ENCODE measurements around the gene CALML5.

DNA sequence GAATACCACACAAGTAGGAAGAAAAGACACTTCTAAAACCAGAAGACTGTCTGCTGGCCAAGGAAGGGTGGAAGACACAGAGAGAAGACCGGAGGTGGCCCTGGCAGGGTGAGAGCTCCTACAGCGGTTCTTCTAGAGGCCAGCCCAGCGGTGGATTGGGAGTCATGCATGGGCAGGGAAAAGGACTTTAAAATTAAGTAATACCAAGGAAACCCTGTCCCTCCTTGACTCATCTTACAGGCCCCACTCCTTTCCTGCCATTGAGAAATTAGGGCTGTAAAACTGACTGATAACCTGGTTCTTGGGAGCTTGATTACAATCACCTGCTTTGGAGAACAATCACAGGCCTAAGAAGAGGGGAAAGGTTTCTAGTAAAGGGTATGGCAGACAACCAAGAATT lies 41.5 kb upstream of the CALML5 start:
- TF ChIP-seq NFIC (IDR thresholded peaks at IDR 0.05) (no peak), CEBPB (IDR thresholded peaks at IDR 0.05) (no peak), TAF1 (IDR thresholded peaks at IDR 0.05; ENCODE audit: low read depth) (no peak), EP300 (IDR thresholded peaks at IDR 0.05; ENCODE audit: borderline replicate concordance) (no peak), YY1 (IDR thresholded peaks at IDR 0.05; ENCODE audit: low read depth) (no peak), CREB1 (IDR thresholded peaks at IDR 0.05; ENCODE audit: low read depth) (no peak), FOXM1 (IDR thresholded peaks at IDR 0.05; ENCODE audit: borderline replicate concordance, low read depth) (no peak), RAD21 (IDR thresholded peaks at IDR 0.05; ENCODE audit: low read depth) (no peak)
- TF ChIP-seq, protein P1, sequence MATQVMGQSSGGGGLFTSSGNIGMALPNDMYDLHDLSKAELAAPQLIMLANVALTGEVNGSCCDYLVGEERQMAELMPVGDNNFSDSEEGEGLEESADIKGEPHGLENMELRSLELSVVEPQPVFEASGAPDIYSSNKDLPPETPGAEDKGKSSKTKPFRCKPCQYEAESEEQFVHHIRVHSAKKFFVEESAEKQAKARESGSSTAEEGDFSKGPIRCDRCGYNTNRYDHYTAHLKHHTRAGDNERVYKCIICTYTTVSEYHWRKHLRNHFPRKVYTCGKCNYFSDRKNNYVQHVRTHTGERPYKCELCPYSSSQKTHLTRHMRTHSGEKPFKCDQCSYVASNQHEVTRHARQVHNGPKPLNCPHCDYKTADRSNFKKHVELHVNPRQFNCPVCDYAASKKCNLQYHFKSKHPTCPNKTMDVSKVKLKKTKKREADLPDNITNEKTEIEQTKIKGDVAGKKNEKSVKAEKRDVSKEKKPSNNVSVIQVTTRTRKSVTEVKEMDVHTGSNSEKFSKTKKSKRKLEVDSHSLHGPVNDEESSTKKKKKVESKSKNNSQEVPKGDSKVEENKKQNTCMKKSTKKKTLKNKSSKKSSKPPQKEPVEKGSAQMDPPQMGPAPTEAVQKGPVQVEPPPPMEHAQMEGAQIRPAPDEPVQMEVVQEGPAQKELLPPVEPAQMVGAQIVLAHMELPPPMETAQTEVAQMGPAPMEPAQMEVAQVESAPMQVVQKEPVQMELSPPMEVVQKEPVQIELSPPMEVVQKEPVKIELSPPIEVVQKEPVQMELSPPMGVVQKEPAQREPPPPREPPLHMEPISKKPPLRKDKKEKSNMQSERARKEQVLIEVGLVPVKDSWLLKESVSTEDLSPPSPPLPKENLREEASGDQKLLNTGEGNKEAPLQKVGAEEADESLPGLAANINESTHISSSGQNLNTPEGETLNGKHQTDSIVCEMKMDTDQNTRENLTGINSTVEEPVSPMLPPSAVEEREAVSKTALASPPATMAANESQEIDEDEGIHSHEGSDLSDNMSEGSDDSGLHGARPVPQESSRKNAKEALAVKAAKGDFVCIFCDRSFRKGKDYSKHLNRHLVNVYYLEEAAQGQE (IDR thresholded peaks at IDR 0.05; ENCODE audit: low read depth), result no peak
- TF ChIP-seq, protein P2, sequence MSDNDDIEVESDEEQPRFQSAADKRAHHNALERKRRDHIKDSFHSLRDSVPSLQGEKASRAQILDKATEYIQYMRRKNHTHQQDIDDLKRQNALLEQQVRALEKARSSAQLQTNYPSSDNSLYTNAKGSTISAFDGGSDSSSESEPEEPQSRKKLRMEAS (IDR thresholded peaks at IDR 0.05), result no peak
